ENCODE data around the gene ADPRS. TPM values are rescaled to one million over a fixed set of nuclear protein-coding genes. Genes with fewer than 3 reads are reported as not detected.

ADPRS gene
- total and polyA plus RNA-seq, 9 of the 15 experiments (the other 6 are each of a cell fraction or from before 2014, with no cell fraction given): 5.9 to 40.0 (median 27.4) TPM

DNA sequence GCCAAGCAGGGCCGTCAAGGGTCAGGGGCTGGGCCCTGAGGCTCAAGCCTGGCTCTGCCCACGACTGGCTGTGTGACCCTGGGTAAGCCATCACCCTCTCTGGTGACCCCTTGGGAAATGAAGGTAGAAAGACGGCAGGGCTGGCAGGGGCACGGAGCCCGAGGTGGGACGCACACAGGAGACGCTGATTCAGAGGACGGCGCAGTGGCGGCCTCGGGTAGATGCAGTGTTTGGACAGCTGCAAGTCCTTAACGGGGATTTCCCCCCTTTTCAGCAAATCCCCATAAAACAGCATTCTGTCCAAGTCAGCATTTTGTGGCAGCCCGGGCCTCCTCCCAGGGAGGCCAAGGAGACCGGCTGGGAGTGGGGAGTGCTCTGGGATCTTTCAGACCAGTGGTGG, 19.6 kb downstream of the ADPRS start (continued):
- TF ChIP-seq ZFP36 (IDR thresholded peaks at IDR 0.05; ENCODE audit: low read depth, low read length, partially characterized antibody) (peak; percentile 56), ZNF316 (IDR thresholded peaks at IDR 0.05) (peak; percentile 65), E2F6 (IDR thresholded peaks at IDR 0.05; ENCODE audit: borderline replicate concordance in 1 of 2, extremely low read depth in 1 of 2, insufficient read depth in 1 of 2, insufficient read length in 1 of 2, low read depth in 1 of 2, low read length in 1 of 2, poor library complexity in 1 of 2, severe bottlenecking in 1 of 2) (no peak), ZC3H11A (IDR thresholded peaks at IDR 0.05; ENCODE audit: low read depth, low read length) (no peak), MAFG (tag; conservative IDR thresholded peaks at IDR 0.05) (peak; percentile 25; the same call in 1 of the 2 replicates), FOSL1 (tag; conservative IDR thresholded peaks at IDR 0.05) (no peak), FOXA3 (CRISPR knock-in tag; conservative IDR thresholded peaks at IDR 0.05 in 1 of 2, IDR thresholded peaks at IDR 0.05 in 1 of 2) (no peak), HDAC3 (IDR thresholded peaks at IDR 0.05; ENCODE audit: borderline replicate concordance, partially characterized antibody) (no peak), BCOR (IDR thresholded peaks at IDR 0.05) (peak; percentile 62; the same call in 1 of the 2 replicates), C11orf30 (IDR thresholded peaks at IDR 0.05; ENCODE audit: low read depth) (peak; percentile 49; the same call in 1 of the 2 replicates), SMC3 (conservative IDR thresholded peaks at IDR 0.05; ENCODE audit: insufficient read depth, low read depth, low read length) (no peak), ATF3 (IDR thresholded peaks at IDR 0.05) (no peak), ATF3 (CRISPR knock-in tag; conservative IDR thresholded peaks at IDR 0.05) (no peak), DPF2 (IDR thresholded peaks at IDR 0.05) (no peak), PREB (CRISPR knock-in tag; IDR thresholded peaks at IDR 0.05) (no peak), NFYB (IDR thresholded peaks at IDR 0.05; ENCODE audit: extremely low read depth, insufficient read length) (no peak), RHOXF2B (CRISPR knock-in tag; conservative IDR thresholded peaks at IDR 0.05) (no peak), NR3C1 (CRISPR knock-in tag; IDR thresholded peaks at IDR 0.05) (no peak)
- TF ChIP-seq, protein P1, sequence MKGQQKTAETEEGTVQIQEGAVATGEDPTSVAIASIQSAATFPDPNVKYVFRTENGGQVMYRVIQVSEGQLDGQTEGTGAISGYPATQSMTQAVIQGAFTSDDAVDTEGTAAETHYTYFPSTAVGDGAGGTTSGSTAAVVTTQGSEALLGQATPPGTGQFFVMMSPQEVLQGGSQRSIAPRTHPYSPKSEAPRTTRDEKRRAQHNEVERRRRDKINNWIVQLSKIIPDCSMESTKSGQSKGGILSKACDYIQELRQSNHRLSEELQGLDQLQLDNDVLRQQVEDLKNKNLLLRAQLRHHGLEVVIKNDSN (CRISPR knock-in tag; IDR thresholded peaks at IDR 0.05): no peak
- TF ChIP-seq, protein P2, sequence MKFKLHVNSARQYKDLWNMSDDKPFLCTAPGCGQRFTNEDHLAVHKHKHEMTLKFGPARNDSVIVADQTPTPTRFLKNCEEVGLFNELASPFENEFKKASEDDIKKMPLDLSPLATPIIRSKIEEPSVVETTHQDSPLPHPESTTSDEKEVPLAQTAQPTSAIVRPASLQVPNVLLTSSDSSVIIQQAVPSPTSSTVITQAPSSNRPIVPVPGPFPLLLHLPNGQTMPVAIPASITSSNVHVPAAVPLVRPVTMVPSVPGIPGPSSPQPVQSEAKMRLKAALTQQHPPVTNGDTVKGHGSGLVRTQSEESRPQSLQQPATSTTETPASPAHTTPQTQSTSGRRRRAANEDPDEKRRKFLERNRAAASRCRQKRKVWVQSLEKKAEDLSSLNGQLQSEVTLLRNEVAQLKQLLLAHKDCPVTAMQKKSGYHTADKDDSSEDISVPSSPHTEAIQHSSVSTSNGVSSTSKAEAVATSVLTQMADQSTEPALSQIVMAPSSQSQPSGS (CRISPR knock-in tag; IDR thresholded peaks at IDR 0.05): no peak
- TF ChIP-seq, protein P3, sequence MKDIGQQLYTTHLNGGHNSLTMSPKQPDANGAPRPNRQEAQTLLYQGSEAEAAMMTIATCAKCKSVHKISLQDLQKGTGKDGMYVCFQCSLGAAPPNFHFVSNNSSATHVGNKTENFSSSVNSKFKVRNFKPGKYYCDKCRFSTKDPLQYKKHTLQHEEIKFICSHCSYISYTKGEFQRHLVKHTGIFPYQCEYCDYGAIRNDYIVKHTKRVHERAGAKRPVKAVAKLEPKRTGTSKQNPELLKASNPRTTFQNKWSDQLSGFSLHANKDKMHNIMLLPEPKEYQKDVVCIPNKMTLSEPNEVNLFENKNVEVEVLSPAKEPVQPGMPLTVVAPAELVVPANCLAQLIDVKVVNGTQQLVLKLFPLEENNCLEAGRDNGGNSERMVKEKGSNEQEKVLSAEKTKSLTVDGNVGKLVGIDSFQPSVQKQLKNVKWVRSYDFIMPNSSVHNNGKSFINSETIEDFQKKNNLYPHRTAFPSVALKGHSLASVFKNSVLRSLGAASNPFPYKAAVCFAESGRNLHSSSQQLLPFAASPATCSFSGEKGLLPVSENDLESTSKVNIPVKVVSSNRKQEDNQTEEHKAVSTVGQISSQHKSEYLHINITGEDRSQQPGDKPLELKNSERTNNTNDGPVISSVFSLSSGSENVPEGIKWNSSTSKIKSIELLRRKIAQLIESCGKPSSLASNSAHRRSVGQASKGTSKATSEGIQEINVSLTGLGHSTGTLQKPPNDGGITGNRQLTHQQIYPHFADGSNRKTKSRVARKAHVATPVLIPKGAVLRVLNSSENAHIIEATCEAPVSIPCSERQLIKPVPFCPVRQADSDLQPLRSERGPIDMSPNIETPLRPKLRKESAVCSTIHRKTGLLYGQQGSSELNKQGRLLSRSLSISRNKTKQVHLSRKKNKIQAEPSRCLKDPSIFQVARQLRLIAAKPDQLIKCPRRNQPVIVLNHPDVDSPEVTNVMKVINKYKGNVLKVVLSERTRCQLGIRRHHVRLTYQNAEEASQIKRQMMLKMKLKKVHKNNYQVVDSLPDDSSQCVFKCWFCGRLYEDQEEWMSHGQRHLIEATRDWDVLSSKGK (CRISPR knock-in tag; IDR thresholded peaks at IDR 0.05): no peak
